HG02870 (cell line): ENCODE results near the gene VEZT.

Experiments used
- ATAC-seq: cut with Tn5 transposase; IDR thresholded peaks from one replicate; pipeline ENCODE4 v1.9.1; 2021; ENCODE audit warnings: mild to moderate bottlenecking, moderate library complexity; ENCODE audit not compliant: unreplicated experiment

VEZT gene

GRCh38 chr12:95248604-95249360 is 31.2 kb downstream of the VEZT start:
- no peak for ATAC-seq

- no peak for ATAC-seq
These were observed 35.8 kb downstream of the VEZT start for GRCh38 chr12:95253386-95253785.

GRCh38 chr12:95257541-95257940 is 39.9 kb downstream of the VEZT start:
- ATAC-seq, result no peak

GRCh38 chr12:95258151-95258550 is 40.5 kb downstream of the VEZT start:
- no peak for ATAC-seq

- no peak for ATAC-seq
These were observed 41.2 kb downstream of the VEZT start for GRCh38 chr12:95258803-95259202.

- ATAC-seq, result no peak
These were observed 41.8 kb downstream of the VEZT start for GRCh38 chr12:95259368-95259767.

GRCh38 chr12:95261109-95261508 is 43.5 kb downstream of the VEZT start:
- ATAC-seq, result no peak

GRCh38 chr12:95262808-95263207 is 45.2 kb downstream of the VEZT start:
- ATAC-seq, result no peak

GRCh38 chr12:95265765-95266164 is 48.2 kb downstream of the VEZT start:
- ATAC-seq, result no peak

GRCh38 chr12:95266254-95266653 is 48.6 kb downstream of the VEZT start:
- no peak for ATAC-seq

- no peak for ATAC-seq
These were observed 52.3 kb downstream of the VEZT start for GRCh38 chr12:95269892-95270291.

- no peak for ATAC-seq
These were observed 53.9 kb downstream of the VEZT start for GRCh38 chr12:95271465-95271864.

GRCh38 chr12:95277139-95277538 is 59.5 kb downstream of the VEZT start:
- no peak for ATAC-seq

- ATAC-seq, result no peak
These were observed 62.2 kb downstream of the VEZT start for GRCh38 chr12:95279856-95280255.

GRCh38 chr12:95282266-95282665 is 64.7 kb downstream of the VEZT start:
- ATAC-seq, result no peak

GRCh38 chr12:95283371-95283770 is 65.8 kb downstream of the VEZT start:
- no peak for ATAC-seq

GRCh38 chr12:95286713-95287112 is 69.1 kb downstream of the VEZT start:
- ATAC-seq, result no peak

- no peak for ATAC-seq
These were observed 73.9 kb downstream of the VEZT start for GRCh38 chr12:95291501-95291900.

- ATAC-seq, result no peak
These were observed 81.3 kb downstream of the VEZT start for GRCh38 chr12:95298916-95299315.

GRCh38 chr12:95300286-95300685 is 82.7 kb downstream of the VEZT start:
- ATAC-seq, result no peak

- ATAC-seq, result no peak
These were observed 85.9 kb downstream of the VEZT start for GRCh38 chr12:95303476-95303875.

GRCh38 chr12:95304673-95305198 is 87.1 kb downstream of the VEZT start:
- ATAC-seq, result no peak

GRCh38 chr12:95312656-95313055 is 95.0 kb downstream of the VEZT start:
- no peak for ATAC-seq
